Caki2 (cell line): ENCODE measurements around the gene SNAP25. TPM values are rescaled to one million over a fixed set of nuclear protein-coding genes. Genes with fewer than 3 reads are reported as not detected.

ENCODE experiments used
- DNase-seq: peaks from one replicate; pipeline ENCODE4 v3.0.0-alpha.2; 2015; ENCODE audit warnings: low read depth
- in situ Hi-C: cut with HindIII; loops from 2 replicates; pipeline ENCODE4 v1.10.0; 2016; ENCODE audit warnings: low sequenced_read_pairs, low pct_unique_long_range_greater_than_20kb, mixed read lengths
- total RNA-seq: library from RNA; depleted of rRNA; stranded (reverse); fragments of >200 nt; shearing (Covaris generic); gene quantifications from 2 replicates; pipeline ENCODE4 v1.2.3, GENCODE V29; 2014; ENCODE audit warnings: low replicate concordance; rRNA removed

The SNAP25 gene
- total RNA-seq, 1 experiment from 2014 or later: 2.6 TPM

GRCh38 chr20:10347086-10347880 lies 128.7 kb downstream of the SNAP25 start:
- no peak for DNase-seq
- in situ Hi-C loops: no loop called here

DNA sequence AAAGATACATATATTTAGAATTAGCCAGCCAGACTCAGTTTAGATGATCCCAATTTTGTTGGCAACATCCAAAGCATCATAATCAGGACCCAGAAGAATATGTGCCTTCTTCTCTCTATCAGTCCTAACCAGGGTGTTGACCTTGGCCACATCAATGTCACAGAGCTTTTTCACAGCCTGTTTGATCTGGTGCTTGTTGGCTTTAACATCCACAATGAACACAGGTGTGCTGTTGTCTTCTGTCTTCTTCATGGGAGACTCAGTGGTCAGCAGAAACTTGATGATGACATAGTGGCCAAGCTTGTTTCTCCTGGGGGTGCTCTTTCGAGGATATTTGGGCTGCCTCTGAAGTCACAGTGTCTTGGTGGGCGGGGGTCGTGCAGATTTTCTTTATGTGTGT lies 130.5 kb downstream of the SNAP25 start:
- in situ Hi-C loops: no loop called here
- DNase-seq: no peak

- no peak for DNase-seq
- in situ Hi-C loops: no loop called here
These were observed 131.7 kb downstream of the SNAP25 start for GRCh38 chr20:10350188-10350842.

- peak; percentile 55 for DNase-seq
- in situ Hi-C loops: no loop called here
These were observed 134.5 kb downstream of the SNAP25 start for GRCh38 chr20:10352934-10353824.

- DNase-seq: no peak
- in situ Hi-C loops: no loop called here
These were observed 138.0 kb downstream of the SNAP25 start for GRCh38 chr20:10356628-10357027.

Other genes with a start within 250 kb of the SNAP25 start
- gene ANKEF1, start 183.8 kb upstream of the SNAP25 start, total RNA-seq: 3.7 and 7.1 TPM in 2 replicates
- 7.2 and 8.3 TPM in 2 replicates for gene MKKS, start 215.4 kb downstream of the SNAP25 start, total RNA-seq
- 2.3 and 2.5 TPM in 2 replicates for gene SLX4IP, start 216.5 kb downstream of the SNAP25 start, total RNA-seq